ENCODE measurements around the gene OR52N5.

DNA sequence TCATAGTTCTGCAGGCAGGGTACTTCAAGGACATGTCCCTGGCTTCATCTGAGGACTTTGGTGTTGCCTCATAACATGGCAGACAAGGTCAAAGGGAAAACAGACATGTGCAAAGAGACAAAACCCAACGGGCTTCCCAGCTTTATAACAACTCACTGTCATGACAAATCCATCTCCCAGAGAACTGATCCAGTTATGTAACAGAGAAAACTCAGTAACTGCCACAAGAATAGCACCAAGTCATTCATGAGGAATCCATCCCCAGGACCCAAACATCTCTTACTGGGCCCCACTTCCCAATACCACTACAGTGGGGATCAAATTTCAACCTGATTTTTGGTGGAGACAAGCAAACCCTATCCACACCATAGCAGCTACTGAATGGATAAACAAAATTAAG, 16.1 kb downstream of the OR52N5 start:
- TF ChIP-seq GATA1 (IDR thresholded peaks at IDR 0.05; ENCODE audit: low read depth, low read length) = no peak
- no peak for TF ChIP-seq POLR2A (IDR thresholded peaks at IDR 0.05; ENCODE audit: low read length)

Measured in erythroblast (primary cell).